Embryonic facial prominence (tissue), 1 donor: Measurements from ENCODE around the gene EPHB2.
"Not testable (repeated sequence)": the region's sequence is repeated elsewhere in the genome, so short reads cannot be mapped to it uniquely, and the experiment has no call there.

Source experiments
- DNase-seq: peaks from one replicate; pipeline ENCODE4 v3.0.0-alpha.2; 2016; ENCODE audit errors: extremely low spot score

EPHB2 gene

GRCh38 chr1:22836850-22837249 is 126.2 kb downstream of the EPHB2 start:
- no peak for DNase-seq

GRCh38 chr1:22837332-22837731 is 126.7 kb downstream of the EPHB2 start:
- DNase-seq, result no peak

DNA sequence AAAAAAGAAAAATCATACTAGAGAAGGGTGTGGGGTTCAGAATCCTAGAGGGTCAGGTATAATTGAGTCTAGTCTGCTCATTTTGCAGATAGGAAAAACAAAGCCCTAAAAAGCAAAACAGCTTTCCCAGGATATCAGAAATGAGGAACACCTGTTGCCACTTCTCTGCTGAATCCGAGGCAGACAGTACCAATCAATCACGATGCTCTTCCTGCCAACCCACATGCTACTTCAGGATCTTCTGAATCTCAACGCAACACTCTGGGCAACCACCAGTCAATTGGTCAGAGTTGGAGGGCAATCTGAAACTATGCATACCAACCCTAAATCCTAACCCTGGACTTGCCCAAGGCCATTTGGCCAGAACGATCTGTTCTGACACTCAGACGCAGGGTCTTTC is 128.3 kb downstream of the EPHB2 start:
- DNase-seq, result no peak

- DNase-seq, result no peak
Measured at GRCh38 chr1:22839806-22840205, 129.2 kb downstream of the EPHB2 start.

GRCh38 chr1:22841142-22841541 is 130.5 kb downstream of the EPHB2 start:
- no peak for DNase-seq

- DNase-seq, result no peak
Measured at GRCh38 chr1:22841860-22842281, 131.2 kb downstream of the EPHB2 start.

- DNase-seq, result not testable (repeated sequence)
Measured at GRCh38 chr1:22843441-22844183, 133.0 kb downstream of the EPHB2 start.

GRCh38 chr1:22844621-22845020 is 134.0 kb downstream of the EPHB2 start:
- DNase-seq, result no peak

- DNase-seq, result no peak
Measured at GRCh38 chr1:22845398-22845935, 134.8 kb downstream of the EPHB2 start.

DNA sequence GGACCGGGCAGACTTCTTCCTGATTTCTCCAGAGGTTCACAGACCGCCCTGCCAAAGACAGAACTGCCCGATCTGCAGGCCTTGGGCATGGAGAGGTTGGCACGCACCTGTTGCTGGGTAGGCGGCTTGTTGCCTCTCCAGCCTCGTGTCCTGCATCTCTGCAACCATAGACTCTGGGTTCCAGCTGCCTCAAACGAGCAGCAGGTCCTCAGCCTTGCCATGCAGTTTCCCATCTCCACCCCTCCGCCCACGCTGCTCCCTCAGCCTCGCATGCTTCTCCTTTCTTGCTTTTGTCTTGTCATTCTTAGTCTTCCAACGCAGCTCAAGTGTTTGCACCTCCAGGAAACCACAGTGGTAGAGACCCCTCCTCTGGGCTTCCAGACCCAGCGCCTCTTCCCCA is 135.8 kb downstream of the EPHB2 start:
- DNase-seq, result no peak

DNA sequence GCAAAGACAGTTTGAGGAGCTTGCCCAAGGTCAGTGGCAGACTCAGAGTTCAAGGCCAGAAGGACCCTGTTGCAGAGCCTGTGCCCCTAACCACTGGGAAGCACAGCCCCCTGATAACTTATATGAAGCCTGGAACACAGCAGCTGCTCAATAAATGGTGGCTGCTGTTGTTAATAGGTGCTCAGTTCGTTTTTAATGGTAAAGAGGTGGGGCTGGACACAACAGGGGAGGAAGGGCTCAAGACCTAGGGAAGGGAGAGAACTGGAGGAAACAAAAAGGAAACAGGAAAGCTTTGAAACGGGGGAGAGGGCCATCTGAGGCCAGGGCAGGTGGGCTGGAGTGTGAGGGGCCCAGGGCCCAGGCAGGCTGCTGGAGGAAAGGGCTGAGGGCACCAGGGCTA is 136.6 kb downstream of the EPHB2 start:
- no peak for DNase-seq

- no peak for DNase-seq
Measured at GRCh38 chr1:22847709-22848108, 137.1 kb downstream of the EPHB2 start.

DNA sequence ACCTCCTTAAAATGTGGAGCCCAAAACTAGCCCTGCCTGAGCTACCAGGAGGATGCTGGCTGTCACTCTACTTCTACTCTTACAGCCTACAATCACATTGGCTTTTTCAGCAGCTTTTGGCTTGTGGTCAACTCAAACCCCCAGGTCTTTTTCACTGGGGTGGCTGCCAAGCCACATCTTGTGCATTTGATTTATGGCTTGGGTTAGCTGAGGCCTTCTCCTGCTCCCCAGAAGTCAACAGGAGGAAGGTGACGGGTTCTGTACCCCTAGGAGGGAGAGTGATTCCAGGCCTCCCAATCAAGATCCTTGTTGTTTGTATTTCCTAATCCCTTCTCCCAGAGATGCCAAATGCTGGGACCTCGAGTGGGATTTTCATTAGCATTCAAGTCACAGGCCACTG is 137.8 kb downstream of the EPHB2 start:
- DNase-seq, result no peak

- no peak for DNase-seq
Measured at GRCh38 chr1:22849770-22850169, 139.1 kb downstream of the EPHB2 start.

- DNase-seq, result no peak
Measured at GRCh38 chr1:22850281-22850680, 139.6 kb downstream of the EPHB2 start.

- DNase-seq, result no peak
Measured at GRCh38 chr1:22850681-22851080, 140.0 kb downstream of the EPHB2 start.

DNA sequence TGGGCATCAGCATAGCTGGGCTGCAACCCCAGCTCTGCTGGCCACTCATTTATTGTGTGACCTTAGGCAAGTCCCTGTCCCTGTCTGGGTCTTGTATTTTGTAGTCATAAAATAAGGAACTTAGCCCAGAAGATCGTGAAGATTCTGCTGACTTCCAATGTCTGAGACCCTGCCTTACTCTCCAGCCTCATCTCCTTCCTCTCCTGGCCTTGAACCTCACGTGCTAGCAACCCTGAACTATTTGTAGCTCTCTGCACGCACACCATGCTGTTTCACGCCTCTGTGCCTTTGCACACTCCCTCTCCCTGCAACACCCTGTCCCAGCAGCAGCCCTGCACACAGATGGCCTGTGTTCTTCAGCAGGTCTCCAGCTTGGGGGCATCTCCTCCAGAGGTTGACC is 140.9 kb downstream of the EPHB2 start:
- DNase-seq, result no peak

DNA sequence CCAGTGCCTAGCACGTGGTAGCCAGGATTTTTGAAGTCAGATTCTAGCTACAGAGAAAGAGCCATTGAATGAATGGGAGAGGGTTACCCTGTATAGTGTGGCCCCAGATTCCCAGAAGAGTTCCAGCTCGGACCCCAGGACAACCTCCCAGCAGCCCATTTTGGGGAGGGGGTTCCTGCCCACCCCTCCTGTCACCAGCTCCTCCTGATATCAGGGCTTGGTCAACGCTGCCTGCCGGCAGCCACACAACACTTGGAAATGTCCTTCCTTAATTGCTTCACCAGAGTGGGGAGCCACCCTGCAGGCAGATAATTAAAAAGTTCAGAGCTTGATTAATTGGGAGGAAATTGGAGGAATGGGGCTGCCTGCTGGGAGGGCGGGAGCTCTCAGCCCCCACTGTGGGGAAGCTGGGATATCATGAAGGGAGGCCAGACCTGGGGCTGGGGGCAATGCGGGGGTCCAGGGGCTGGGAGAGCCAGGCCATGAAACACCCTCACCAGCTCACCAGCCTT is 141.6 kb downstream of the EPHB2 start:
- DNase-seq, result no peak

- no peak for DNase-seq
Measured at GRCh38 chr1:22853651-22854185, 143.1 kb downstream of the EPHB2 start.

GRCh38 chr1:22854688-22855565 is 144.3 kb downstream of the EPHB2 start:
- no peak for DNase-seq

- DNase-seq, result no peak
Measured at GRCh38 chr1:22855668-22856606, 145.3 kb downstream of the EPHB2 start.
